T-helper 22 cell (primary cell): Measurements from ENCODE around the gene CLNK.

Source experiments
- DNase-seq: peaks from one replicate; pipeline ENCODE4 v3.0.0-alpha.2; 2020; ENCODE audit warnings: low read depth

The CLNK gene

DNA sequence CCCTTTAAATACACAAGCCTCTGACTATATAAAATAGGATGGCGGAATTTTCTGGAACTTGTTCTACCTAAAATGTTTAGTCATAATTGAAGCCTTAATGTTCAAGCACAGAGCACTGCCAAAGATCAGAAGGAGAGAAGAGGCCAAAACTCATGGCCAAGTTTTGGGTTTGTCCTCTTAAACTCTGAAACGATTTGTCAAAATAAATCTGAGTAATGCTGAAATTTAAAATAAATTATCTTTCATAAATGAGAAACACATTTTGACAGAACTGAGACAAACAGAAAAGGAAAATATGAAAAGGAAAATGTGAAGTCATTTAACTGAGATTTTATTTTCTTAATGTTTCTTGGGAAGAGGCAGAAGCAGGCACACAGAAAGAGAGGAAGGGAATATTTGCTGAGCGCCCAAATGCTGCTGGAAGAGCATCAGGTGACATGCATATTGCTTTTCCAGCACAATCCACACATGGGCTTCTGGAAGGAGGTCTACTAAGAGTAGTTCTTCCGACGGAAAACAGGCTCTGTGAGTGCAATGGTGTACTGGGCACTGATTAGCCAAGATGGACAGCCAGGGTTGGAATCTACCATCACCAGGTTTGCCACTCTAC lies 179.9 kb downstream of the CLNK start:
- DNase-seq = no peak

DNA sequence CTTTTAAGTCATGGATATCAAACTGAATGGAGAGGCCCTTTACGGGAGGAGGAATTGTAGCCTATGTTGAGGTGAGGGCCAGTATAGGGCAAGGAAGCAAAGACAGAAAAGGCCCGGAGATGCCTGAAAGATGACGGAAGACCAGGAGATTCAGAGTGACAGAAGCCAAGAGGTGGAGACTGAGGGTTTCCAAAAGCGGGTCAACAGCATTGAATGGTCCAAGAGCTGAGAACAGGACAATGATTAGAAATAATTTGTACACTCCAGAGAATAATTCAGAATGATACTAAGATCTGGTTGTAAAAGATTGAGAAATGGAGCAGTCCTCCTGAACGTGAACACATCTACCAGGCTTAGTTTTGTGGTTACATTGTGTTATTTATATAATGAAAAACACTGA lies 181.9 kb downstream of the CLNK start:
- DNase-seq = no peak

GRCh38 chr4:10500776-10501175 lies 183.8 kb downstream of the CLNK start:
- no peak for DNase-seq

- no peak for DNase-seq
These were observed 188.4 kb downstream of the CLNK start for GRCh38 chr4:10496200-10496599.

GRCh38 chr4:10495651-10496050 lies 188.9 kb downstream of the CLNK start:
- no peak for DNase-seq

DNA sequence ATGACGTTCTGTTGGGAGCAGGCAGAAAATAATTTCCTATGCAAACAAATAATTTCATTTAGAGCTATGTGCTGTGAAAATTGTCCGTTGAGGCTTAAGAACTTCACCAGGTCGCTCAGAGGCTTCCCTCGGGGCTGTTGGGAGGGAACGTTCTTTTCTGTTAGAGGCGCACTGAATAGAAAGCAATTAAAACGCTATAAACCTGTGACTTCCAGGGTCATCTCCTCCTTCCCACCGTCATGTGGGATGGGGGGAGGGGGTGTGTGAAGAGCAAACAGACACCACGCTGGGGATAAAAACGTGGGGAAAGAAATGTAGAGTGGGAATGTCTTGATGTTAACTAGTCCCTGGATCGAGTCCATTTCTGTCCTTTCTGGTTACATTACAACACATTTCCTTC lies 192.1 kb downstream of the CLNK start:
- DNase-seq = no peak

GRCh38 chr4:10491401-10491800 lies 193.2 kb downstream of the CLNK start:
- no peak for DNase-seq

- no peak for DNase-seq
These were observed 193.6 kb downstream of the CLNK start for GRCh38 chr4:10490996-10491395.

DNA sequence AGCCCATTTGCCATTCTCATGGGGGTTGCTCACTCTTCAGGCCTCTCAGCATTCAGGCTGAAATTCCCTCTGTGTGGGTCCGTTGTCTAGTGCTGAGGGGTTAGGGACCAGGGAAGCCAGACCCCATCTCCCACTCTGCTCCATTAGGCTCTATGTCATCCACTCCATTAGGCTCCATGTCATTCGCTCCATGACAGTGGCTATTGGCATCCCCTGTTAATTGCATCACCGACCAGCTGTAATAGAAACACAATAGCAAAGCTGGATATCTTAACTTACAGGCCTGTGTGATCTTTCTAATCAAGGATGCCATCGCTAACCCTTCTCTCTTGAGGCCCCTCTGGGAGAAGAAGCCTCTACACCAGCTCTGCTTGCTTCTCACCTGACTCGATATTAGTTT lies 201.7 kb downstream of the CLNK start:
- no peak for DNase-seq

GRCh38 chr4:10480616-10481015 lies 204.0 kb downstream of the CLNK start:
- DNase-seq = no peak

- DNase-seq = no peak
These were observed 205.9 kb downstream of the CLNK start for GRCh38 chr4:10478621-10479020.

DNA sequence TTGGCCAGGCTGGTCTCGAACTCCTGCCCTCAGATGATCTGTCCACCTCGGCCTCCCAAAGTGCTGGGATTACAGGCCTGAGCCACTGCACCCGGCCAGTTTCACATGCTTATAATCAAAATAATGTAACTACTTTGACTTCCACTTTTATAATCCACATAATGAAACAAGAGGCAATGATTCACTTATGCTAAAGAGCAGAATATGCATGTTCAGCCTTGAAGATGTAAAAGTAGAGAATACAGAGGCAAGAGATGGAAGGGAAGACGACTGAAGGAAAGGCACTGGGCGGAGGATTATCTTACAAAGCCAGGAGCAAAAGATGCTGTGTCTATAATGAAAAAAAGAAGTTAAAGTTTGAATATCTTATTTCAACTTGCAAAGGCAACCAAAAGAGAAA lies 214.1 kb downstream of the CLNK start:
- DNase-seq = no peak

GRCh38 chr4:10466161-10466560 lies 218.4 kb downstream of the CLNK start:
- DNase-seq = no peak

DNA sequence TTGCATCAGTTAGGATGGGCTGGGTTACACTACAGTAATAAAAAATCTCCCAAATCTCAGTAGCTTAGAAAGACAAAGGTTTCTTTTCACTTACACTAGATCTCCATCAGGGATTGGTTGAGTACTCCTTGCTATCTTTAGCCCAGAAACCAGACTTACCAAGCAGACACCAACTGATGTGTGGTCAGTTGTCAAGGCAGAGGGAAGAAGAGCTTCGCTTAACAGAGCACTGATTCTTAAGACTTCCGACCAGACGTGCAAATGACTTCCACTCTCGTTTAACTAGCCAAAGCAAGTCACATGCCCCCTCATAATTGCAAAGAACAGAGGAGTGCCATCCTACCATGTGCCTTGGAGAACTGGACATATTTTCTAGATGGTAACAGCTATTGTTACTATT lies 221.7 kb downstream of the CLNK start:
- no peak for DNase-seq

DNA sequence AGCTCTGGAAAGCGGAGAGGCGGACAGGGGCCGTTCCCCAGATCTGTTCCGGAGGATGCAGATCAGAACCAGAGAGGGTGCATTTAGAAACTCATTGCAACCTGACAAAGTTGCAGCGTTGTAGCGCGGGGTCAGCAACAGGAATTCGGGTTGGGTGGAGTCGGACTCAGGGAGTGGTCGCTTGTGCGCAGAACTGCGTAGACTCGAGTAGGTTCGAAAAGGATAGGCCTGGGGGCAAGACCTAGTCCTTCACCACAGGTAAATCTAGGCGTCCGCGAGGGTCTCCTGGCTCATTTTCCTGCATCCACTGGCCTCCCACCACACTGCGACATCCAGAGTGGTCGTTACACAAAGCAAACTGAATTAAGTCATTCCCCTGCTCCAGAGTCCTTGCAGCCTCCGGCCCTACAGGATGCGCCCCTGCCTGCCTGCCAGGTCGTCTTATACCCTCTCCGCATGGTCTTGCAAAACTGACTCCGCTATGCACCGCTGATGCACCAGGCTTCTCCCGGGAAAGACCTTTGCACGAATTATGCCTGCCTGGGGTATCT lies 222.6 kb downstream of the CLNK start:
- DNase-seq = no peak

DNA sequence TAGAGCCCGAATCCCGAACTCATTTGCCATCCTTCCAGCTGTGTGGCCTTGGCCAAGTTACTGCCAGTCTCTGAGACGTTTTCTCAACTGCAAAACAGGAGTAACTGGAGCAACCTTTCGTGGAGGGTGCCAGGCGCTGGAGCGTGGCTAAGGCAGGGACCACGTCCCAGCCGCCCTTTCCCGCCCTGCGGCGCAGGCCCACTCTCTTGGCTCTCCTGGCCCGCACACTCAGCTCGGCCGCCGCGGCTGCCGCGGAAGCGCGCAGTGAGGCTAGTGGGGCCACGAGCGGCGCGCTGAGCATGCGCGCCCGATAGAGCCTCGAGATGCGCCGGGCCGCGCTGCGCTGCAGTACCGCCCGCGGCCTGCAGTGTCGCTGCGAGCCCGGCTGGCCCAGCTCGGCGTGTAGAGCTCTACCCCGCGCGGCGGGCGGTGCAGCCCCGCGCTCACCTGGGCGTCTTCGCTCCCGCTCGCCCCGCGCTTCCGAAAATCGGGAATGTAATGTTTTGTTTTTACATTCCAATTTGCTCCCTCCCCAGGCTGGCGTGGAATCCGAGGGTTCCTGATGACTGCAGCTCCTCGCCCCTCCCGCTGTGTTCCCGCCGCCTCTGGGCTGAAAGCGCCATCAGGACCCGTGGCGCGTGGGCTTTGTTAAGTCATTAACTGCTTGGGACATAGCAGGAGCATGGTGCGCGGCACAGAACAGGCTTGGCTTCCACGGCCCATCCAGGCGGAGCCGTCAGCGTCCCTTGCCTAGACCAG lies 223.3 kb downstream of the CLNK start:
- DNase-seq = peak; percentile 42

DNA sequence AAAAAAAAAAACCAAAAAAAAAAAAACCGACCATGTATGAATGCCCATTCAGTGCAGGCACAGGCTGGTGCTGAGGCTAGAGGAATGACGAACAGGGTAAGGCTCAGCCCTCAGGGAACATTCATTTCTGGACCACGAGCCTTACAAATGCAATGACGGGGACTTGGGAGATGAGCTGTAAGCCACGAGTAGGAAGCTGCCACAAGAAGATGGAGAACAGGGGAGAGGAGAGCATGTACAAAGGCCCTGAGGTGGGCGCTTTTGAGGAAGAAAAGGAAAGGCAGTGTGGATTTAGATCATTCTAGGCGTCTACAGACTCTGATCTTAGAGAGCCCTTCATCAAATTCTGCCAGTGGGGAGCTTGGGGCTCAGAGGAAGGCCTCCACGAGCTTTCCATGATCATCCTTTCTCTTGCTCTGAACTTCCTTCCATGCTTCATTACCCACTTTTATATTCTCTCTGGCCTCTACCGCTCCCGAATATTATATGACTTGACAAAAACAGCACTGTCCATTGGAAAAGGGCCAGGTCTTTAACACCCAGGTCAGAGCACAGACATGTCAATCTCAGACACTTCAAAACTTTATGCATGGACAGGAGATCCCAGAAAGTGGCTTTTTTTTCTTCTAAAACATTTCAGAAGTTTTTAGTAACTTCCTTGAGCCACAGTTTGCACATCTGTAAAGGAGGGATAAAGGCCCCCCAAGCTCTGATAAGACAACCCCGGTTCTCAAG lies 224.1 kb downstream of the CLNK start:
- no peak for DNase-seq

DNA sequence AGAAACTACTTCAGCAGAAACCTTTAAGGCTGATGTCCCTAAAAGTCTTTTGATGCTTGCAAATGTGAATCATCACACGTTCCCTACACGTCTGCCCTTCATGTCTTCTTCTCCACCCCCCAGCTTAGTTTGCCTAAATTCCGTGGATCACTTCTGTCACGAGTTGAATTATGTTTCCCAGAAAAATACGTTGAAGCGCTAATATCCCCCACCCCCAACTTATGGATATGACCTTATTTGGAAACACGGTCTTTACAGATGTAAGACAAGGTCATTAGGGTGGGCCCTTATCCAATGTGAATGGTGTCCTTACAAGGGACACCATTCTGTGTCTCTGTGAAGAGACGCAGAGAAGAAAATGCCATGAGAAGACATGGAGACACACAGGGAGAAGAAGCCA lies 225.3 kb downstream of the CLNK start:
- no peak for DNase-seq

DNA sequence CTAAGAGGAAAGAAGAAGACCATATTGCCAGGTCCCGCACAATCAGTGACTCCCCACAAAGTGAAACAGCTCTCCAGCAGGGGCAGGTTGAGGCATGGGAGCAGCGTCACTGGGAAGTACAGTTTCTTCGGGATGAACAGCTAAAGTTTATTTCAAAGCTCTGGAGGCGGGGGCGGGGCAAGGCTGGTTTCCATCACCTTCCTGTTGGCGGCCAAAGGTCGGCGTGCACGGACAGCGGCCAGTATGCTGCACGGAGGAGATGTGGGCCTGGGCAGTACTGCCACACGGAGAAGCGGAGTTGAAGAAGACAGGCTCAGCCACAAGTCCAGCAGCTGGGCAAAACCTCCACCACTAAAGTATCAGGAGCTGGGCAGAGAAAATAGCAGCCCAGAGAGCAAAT lies 226.4 kb downstream of the CLNK start:
- DNase-seq = no peak

DNA sequence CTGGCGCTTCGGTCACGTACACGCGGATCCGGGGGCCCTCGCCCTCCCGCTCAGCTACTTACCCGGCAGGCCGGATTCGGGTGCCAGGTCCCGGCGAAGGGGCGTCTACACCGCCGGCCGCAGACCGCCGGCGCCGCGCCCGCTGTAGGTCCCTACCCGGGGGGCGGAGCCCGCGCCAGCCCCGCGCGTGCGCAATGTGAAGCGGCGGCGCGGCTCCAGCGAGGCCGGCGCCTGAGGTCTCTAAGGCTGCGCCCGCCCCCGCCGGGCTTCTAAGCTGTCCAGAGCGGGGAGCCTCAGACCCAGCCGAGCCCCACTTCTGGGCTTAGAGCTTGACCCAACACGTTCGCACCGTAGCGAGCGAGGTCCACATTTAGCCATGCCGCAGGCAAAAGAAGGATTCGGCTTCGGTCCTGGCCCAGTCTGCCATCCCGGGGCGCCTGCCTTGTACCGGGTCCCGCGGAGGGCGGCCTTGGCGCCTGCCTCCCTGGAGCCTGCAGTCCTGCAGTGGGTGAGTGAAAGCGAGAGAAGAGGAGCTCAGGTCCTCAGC lies 227.2 kb downstream of the CLNK start, which contains the start of gene ZNF518B:
TSS of gene ZNF518B (minus strand) at position 172 of the 547 bp plus-strand sequence. CDS start 11,098 bp downstream, outside the sequence.
- DNase-seq = peak; percentile 65

GRCh38 chr4:10456595-10457254 lies 227.8 kb downstream of the CLNK start:
- DNase-seq = peak; percentile 26

GRCh38 chr4:10456260-10456594 lies 228.3 kb downstream of the CLNK start:
- DNase-seq = no peak
